Measurements from ENCODE around the gene C1orf159. TPM values are rescaled to one million over a fixed set of nuclear protein-coding genes. Genes with fewer than 3 reads are reported as not detected.

The C1orf159 gene
- total and polyA plus RNA-seq, 10 of the 15 experiments (the other 5 are each of a cell fraction or from before 2014, with no cell fraction given) = 0.11 to 23.4 (median 8.0) TPM

DNA sequence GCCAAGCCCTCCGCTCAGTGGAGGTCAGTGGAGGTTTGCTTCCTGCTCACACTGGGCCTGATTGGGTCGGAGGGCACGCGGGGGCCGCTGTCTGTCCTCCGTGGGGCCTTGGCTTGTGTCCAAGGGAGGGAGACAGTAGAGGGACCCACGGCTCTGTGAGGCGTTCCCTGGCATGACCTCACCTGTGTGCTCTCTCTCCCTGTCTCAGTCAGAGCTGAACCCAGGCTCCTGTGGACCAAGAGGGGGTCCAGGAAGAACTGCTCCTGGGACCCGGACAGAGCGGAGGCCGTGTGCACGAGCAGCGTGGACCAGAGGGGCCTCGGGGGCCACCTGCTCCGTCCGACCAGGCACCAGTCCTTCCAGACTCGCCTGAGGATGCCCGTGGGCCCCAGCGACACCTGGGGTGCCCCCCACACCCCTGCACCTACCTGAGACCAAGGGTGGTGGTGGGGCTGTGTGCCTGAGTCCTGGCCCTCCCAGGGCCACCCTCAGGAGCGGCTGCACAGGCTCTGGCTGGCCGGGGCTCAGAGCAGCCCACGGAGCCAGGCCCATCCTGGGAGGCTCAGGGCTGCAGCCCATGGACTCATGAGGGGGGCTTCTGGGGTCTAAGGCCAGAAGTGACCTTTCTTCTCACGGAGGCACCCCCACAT, 44.5 kb upstream of the C1orf159 start:
- CTCF ChIA-PET = no interaction called here
- Histone ChIP-seq H3K4me1 (ENCODE audit: control insufficient read depth, insufficient read depth, low read length) (peaks cover 7% of the 10 kb centered on the region), H4K20me1 (ENCODE audit: control insufficient read depth, insufficient read depth) (no peaks in the 10 kb centered on the region), H3K9ac (ENCODE audit: control insufficient read depth, insufficient read depth, low read length) (no peak overlapping the region), H3K4me3 (no peak overlapping the region), H3K4me2 (ENCODE audit: control insufficient read depth, insufficient read depth) (no peak overlapping the region), H3K36me3 (ENCODE audit: control insufficient read depth in 2 of 2, insufficient read depth in 2 of 2, low read length in 1 of 2) (no peaks in the 10 kb centered on the region), H3K27me3 (replicated peaks in 1 of 2; ENCODE audit: control insufficient read depth in 2 of 2, insufficient read depth in 2 of 2, low read length in 1 of 2) (no peaks in the 10 kb centered on the region), H3K79me2 (ENCODE audit: control insufficient read depth, insufficient read depth, low read length) (no peaks in the 10 kb centered on the region), H3K9me3 (replicated peaks; ENCODE audit: control insufficient read depth, insufficient read depth, low read length) (no peaks in the 10 kb centered on the region), H2AFZ (ENCODE audit: control insufficient read depth, low read depth, low read length) (no peak overlapping the region), H3K27ac (ENCODE audit: control insufficient read depth, insufficient read depth) (no peak overlapping the region)
- intact Hi-C loops (cut with micrococcal nuclease; ENCODE audit: unreplicated experiment) = no loop called here
- no peak for FAIRE-seq
- RAD21 ChIA-PET (ENCODE audit: unreplicated experiment) = no interaction called here
- no peak for DNase-seq (ENCODE audit: low read depth, low spot score)
- no TSS peak for BruUV-seq (replicated peaks)
- POLR2A ChIA-PET = no interaction called here
- no peak for TF ChIP-seq SUPT20H (IDR thresholded peaks at IDR 0.05; ENCODE audit: borderline replicate concordance, control insufficient read depth, low read depth, low read length)
- no peak for TF ChIP-seq IKZF1 (conservative IDR thresholded peaks at IDR 0.05)
- TF ChIP-seq RUNX3 (IDR thresholded peaks at IDR 0.05; ENCODE audit: low read length) = no peak
- TF ChIP-seq PAX5 (IDR thresholded peaks at IDR 0.05; ENCODE audit: borderline replicate concordance, low read depth, low read length) = no peak
- TF ChIP-seq EP300 (IDR thresholded peaks at IDR 0.05; ENCODE audit: borderline replicate concordance in 1 of 2, control insufficient read depth in 1 of 2, low read depth in 2 of 2, low read length in 2 of 2) = no peak
- no peak for TF ChIP-seq ZNF207 (IDR thresholded peaks at IDR 0.05; ENCODE audit: borderline replicate concordance)
- no peak for TF ChIP-seq TCF7 (IDR thresholded peaks at IDR 0.05; ENCODE audit: borderline replicate concordance)
- no peak for TF ChIP-seq CBX3 (IDR thresholded peaks at IDR 0.05; ENCODE audit: borderline replicate concordance, low read depth)
- TF ChIP-seq, protein P1, sequence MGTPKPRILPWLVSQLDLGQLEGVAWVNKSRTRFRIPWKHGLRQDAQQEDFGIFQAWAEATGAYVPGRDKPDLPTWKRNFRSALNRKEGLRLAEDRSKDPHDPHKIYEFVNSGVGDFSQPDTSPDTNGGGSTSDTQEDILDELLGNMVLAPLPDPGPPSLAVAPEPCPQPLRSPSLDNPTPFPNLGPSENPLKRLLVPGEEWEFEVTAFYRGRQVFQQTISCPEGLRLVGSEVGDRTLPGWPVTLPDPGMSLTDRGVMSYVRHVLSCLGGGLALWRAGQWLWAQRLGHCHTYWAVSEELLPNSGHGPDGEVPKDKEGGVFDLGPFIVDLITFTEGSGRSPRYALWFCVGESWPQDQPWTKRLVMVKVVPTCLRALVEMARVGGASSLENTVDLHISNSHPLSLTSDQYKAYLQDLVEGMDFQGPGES (IDR thresholded peaks at IDR 0.05) = no peak
- TF ChIP-seq, protein P2, sequence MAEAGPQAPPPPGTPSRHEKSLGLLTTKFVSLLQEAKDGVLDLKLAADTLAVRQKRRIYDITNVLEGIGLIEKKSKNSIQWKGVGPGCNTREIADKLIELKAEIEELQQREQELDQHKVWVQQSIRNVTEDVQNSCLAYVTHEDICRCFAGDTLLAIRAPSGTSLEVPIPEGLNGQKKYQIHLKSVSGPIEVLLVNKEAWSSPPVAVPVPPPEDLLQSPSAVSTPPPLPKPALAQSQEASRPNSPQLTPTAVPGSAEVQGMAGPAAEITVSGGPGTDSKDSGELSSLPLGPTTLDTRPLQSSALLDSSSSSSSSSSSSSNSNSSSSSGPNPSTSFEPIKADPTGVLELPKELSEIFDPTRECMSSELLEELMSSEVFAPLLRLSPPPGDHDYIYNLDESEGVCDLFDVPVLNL (IDR thresholded peaks at IDR 0.05; ENCODE audit: low read depth, low read length) = no peak
- no peak for TF ChIP-seq MEF2A (IDR thresholded peaks at IDR 0.05; ENCODE audit: insufficient read depth, low read depth, low read length)
- no peak for TF ChIP-seq ASH2L (IDR thresholded peaks at IDR 0.05; ENCODE audit: borderline replicate concordance, low read depth)
- no peak for TF ChIP-seq GATAD2B (conservative IDR thresholded peaks at IDR 0.05; ENCODE audit: low read depth)
- TF ChIP-seq, protein P3, sequence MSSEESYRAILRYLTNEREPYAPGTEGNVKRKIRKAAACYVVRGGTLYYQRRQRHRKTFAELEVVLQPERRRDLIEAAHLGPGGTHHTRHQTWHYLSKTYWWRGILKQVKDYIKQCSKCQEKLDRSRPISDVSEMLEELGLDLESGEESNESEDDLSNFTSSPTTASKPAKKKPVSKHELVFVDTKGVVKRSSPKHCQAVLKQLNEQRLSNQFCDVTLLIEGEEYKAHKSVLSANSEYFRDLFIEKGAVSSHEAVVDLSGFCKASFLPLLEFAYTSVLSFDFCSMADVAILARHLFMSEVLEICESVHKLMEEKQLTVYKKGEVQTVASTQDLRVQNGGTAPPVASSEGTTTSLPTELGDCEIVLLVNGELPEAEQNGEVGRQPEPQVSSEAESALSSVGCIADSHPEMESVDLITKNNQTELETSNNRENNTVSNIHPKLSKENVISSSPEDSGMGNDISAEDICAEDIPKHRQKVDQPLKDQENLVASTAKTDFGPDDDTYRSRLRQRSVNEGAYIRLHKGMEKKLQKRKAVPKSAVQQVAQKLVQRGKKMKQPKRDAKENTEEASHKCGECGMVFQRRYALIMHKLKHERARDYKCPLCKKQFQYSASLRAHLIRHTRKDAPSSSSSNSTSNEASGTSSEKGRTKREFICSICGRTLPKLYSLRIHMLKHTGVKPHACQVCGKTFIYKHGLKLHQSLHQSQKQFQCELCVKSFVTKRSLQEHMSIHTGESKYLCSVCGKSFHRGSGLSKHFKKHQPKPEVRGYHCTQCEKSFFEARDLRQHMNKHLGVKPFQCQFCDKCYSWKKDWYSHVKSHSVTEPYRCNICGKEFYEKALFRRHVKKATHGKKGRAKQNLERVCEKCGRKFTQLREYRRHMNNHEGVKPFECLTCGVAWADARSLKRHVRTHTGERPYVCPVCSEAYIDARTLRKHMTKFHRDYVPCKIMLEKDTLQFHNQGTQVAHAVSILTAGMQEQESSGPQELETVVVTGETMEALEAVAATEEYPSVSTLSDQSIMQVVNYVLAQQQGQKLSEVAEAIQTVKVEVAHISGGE (CRISPR knock-in tag; IDR thresholded peaks at IDR 0.05) = no peak
- TF ChIP-seq, protein P4, sequence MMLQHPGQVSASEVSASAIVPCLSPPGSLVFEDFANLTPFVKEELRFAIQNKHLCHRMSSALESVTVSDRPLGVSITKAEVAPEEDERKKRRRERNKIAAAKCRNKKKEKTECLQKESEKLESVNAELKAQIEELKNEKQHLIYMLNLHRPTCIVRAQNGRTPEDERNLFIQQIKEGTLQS (IDR thresholded peaks at IDR 0.05; ENCODE audit: borderline replicate concordance, extremely low read depth, low read depth, low read length) = no peak
- in situ Hi-C loops (cut with MboI) = no loop called here
- no peak for ATAC-seq
- WGBS (ENCODE audit: insufficient coverage, insufficient replicate concordance, low lambda C conversion rate, missing lambda C conversion rate) = 69% methylated on average over 22 of the region's 23 CpGs
- SMC1A ChIA-PET (ENCODE audit: uncharacterized antibody, unreplicated experiment) = no interaction called here

All from GM12878 (cell line).